H9 (cell line): ENCODE data around the gene IFRD2. TPM values are rescaled to one million over a fixed set of nuclear protein-coding genes. Genes with fewer than 3 reads are reported as not detected.

Experiments used
- DNase-seq: peaks from one replicate; pipeline ENCODE4 v3.0.0-alpha.2; 2017
- H2AFZ ChIP-seq: one replicate; pipeline ENCODE4 v1.6.1; 2013; ENCODE audit warnings: mild to moderate bottlenecking, low read length, control low read depth, moderate library complexity
- H2AK5ac ChIP-seq: 2 replicates; pipeline ENCODE4 v1.6.1; 2013; ENCODE audit warnings: low read length, control low read depth, mixed read lengths; ENCODE audit not compliant: insufficient read length
- H2BK120ac ChIP-seq: one replicate; pipeline ENCODE4 v1.6.1; 2013; ENCODE audit warnings: low read depth, mild to moderate bottlenecking, low read length, control low read depth, inconsistent platforms; ENCODE audit not compliant: poor library complexity, severe bottlenecking
- H2BK12ac ChIP-seq: 2 replicates; pipeline ENCODE4 v1.6.1; 2013; ENCODE audit warnings: low read length, control low read depth, mixed read lengths, low read depth; ENCODE audit not compliant: insufficient read length
- H2BK15ac ChIP-seq: 2 replicates; pipeline ENCODE4 v1.6.1; 2013; ENCODE audit warnings: low read depth, low read length, control low read depth
- H2BK20ac ChIP-seq: one replicate; pipeline ENCODE4 v1.6.1; 2013; ENCODE audit warnings: low read depth, mild to moderate bottlenecking, low read length, control low read depth, inconsistent platforms; ENCODE audit not compliant: poor library complexity, severe bottlenecking
- H2BK5ac ChIP-seq: 2 replicates; pipeline ENCODE4 v1.6.1; 2013; ENCODE audit warnings: low read length, control low read depth, mixed read lengths; ENCODE audit not compliant: insufficient read length
- H3K14ac ChIP-seq: 2 replicates; pipeline ENCODE4 v1.6.1; 2013; ENCODE audit warnings: low read length, control low read depth; ENCODE audit not compliant: insufficient read depth
- H3K18ac ChIP-seq: 2 replicates; pipeline ENCODE4 v1.6.1; 2013; ENCODE audit warnings: low read depth, mild to moderate bottlenecking, mixed read lengths, low read length, control low read depth; ENCODE audit not compliant: insufficient read length
- H3K23ac ChIP-seq: 2 replicates; pipeline ENCODE4 v1.6.1; 2013; ENCODE audit warnings: low read length, control low read depth, mixed read lengths, low read depth; ENCODE audit not compliant: insufficient read length
- H3K23me2 ChIP-seq: 2 replicates; pipeline ENCODE4 v1.6.1; 2013; ENCODE audit warnings: low read depth, mild to moderate bottlenecking, mixed read lengths, low read length, control low read depth; ENCODE audit not compliant: insufficient read length, poor library complexity, severe bottlenecking
- H3K27ac ChIP-seq: 2 replicates; pipeline ENCODE4 v1.5.1; 2013; ENCODE audit warnings: low read length, control low read depth, mixed read lengths, low read depth; ENCODE audit not compliant: insufficient read length
- H3K27me3 ChIP-seq: 2 replicates; pipeline ENCODE4 v1.6.1; 2013; ENCODE audit warnings: low read length, control low read depth, inconsistent platforms; ENCODE audit not compliant: insufficient read depth
- H3K4ac ChIP-seq: 2 replicates; pipeline ENCODE4 v1.6.1; 2013; ENCODE audit warnings: low read depth, mild to moderate bottlenecking, control low read depth, inconsistent platforms, low read length, moderate library complexity
- H3K4me1 ChIP-seq: 2 replicates; pipeline ENCODE4 v1.6.1; 2013; ENCODE audit warnings: low read length, control low read depth, inconsistent platforms; ENCODE audit not compliant: insufficient read depth
- H3K4me2 ChIP-seq: 2 replicates; pipeline ENCODE4 v1.6.1; 2013; ENCODE audit warnings: low read length, control low read depth, mixed read lengths; ENCODE audit not compliant: insufficient read length, insufficient read depth
- H3K56ac ChIP-seq: 2 replicates; pipeline ENCODE4 v1.6.1; 2013; ENCODE audit warnings: low read depth, mild to moderate bottlenecking, mixed read lengths, low read length, control low read depth; ENCODE audit not compliant: insufficient read length
- H3K79me1 ChIP-seq: 2 replicates; pipeline ENCODE4 v1.6.1; 2013; ENCODE audit warnings: low read depth, mild to moderate bottlenecking, moderate library complexity, low read length, control low read depth, inconsistent platforms; ENCODE audit not compliant: insufficient read depth, poor library complexity, severe bottlenecking
- H3K79me2 ChIP-seq: 2 replicates; pipeline ENCODE4 v1.6.1; 2013; ENCODE audit warnings: low read length, control low read depth, inconsistent platforms; ENCODE audit not compliant: insufficient read depth
- H3K9ac ChIP-seq: 2 replicates; pipeline ENCODE4 v1.6.1; 2013; ENCODE audit warnings: low read length, control low read depth, mixed read lengths; ENCODE audit not compliant: insufficient read length; ENCODE audit errors: extremely low read depth
- H3K9me3 ChIP-seq: one replicate; pipeline ENCODE4 v1.6.1; 2013; ENCODE audit warnings: low read depth, low read length, inconsistent platforms; ENCODE audit not compliant: control insufficient read depth
- H3T11ph ChIP-seq: one replicate; pipeline ENCODE4 v1.6.1; 2013; ENCODE audit warnings: mild to moderate bottlenecking, low read length, control low read depth, inconsistent platforms
- H4K20me1 ChIP-seq: one replicate; pipeline ENCODE4 v1.6.1; 2013; ENCODE audit not compliant: control insufficient read depth, insufficient read length, insufficient read depth
- H4K5ac ChIP-seq: 2 replicates; pipeline ENCODE4 v1.6.1; 2013; ENCODE audit warnings: low read depth, mild to moderate bottlenecking, mixed read lengths, low read length, control low read depth; ENCODE audit not compliant: insufficient read length
- H4K8ac ChIP-seq: replicated peaks from 2 replicates; pipeline ENCODE4 v1.6.1; 2013; ENCODE audit warnings: low read length, control low read depth, mixed read lengths, low read depth; ENCODE audit not compliant: insufficient read length
- H4K91ac ChIP-seq: 2 replicates; pipeline ENCODE4 v1.6.1; 2013; ENCODE audit warnings: low read depth, mild to moderate bottlenecking, moderate library complexity, mixed read lengths, low read length, control low read depth; ENCODE audit not compliant: insufficient read length
- H3K27ac Mint-ChIP-seq, 3 experiments: 2 replicates in 2 of 3; 3 replicates in 1 of 3; pipeline ENCODE4 v1.8.0; 2020 to 2021; ENCODE audit warnings: mixed read lengths in 3 of 3, mild to moderate bottlenecking in 1 of 3, moderate library complexity in 1 of 3
- H3K27me3 Mint-ChIP-seq: 2 replicates; pipeline ENCODE4 v1.8.0; 2021; ENCODE audit warnings: low read depth, mild to moderate bottlenecking, moderate library complexity, mixed read lengths
- H3K36me3 Mint-ChIP-seq, 3 experiments: 2 replicates in 2 of 3; 3 replicates in 1 of 3; pipeline ENCODE4 v1.8.0; 2020 to 2021; ENCODE audit warnings: low read depth in 3 of 3, mixed read lengths in 3 of 3; ENCODE audit not compliant: insufficient read depth in 1 of 3
- H3K4me1 Mint-ChIP-seq, 2 experiments: 2 replicates each; pipeline ENCODE4 v1.8.0; 2020; ENCODE audit warnings: mixed read lengths in 2 of 2
- H3K4me3 Mint-ChIP-seq, 2 experiments: 2 replicates in 1 of 2; 3 replicates in 1 of 2; pipeline ENCODE4 v1.8.0; 2020 to 2021; ENCODE audit warnings: mild to moderate bottlenecking in 2 of 2, mixed read lengths in 2 of 2, moderate library complexity in 1 of 2
- H3K9me3 Mint-ChIP-seq, 2 experiments: 2 replicates in 1 of 2; 3 replicates in 1 of 2; pipeline ENCODE4 v1.8.0; 2020; ENCODE audit warnings: mild to moderate bottlenecking in 2 of 2, mixed read lengths in 2 of 2, moderate library complexity in 1 of 2
- CTCF ChIP-seq: fragments of 200-600 bp; sonication (generic); conservative IDR thresholded peaks from 3 replicates; pipeline ENCODE4 v1.8.0; 2021; ENCODE audit warnings: antibody characterized with exemption, mild to moderate bottlenecking
- WGBS: extraction: QIAGEN DNeasy Blood & Tissue Kit; methylation state at CpG from one replicate; pipeline ENCODE4 v1.1.7; 2013; ENCODE audit warnings: missing lambda C conversion rate, low lambda C conversion rate, mixed read lengths; ENCODE audit not compliant: insufficient read length; ENCODE audit errors: extremely low coverage; 5-methylcytosine and 5-hydroxymethylcytosine counted together
- total RNA-seq: library from RNA; stranded (reverse); gene quantifications from 2 replicates; pipeline ENCODE4 v1.2.1, GENCODE V29; 2021

Gene IFRD2
- total RNA-seq, 1 experiment from 2014 or later = 109 TPM

GRCh38 chr3:50296721-50297383, 4.6 kb upstream of the IFRD2 start:
- H2AFZ ChIP-seq = no peak overlapping the region
- H3K9me3 ChIP-seq = no peaks in the 10 kb centered on the region
- H3K4me3 Mint-ChIP-seq = no peak overlapping the region
- no peak overlapping the region for H3K9ac ChIP-seq
- no peaks in the 10 kb centered on the region for H3K4me1 ChIP-seq
- no peak overlapping the region for H4K91ac ChIP-seq
- H2BK5ac ChIP-seq = no peak overlapping the region
- H4K8ac ChIP-seq = no peak overlapping the region
- no CpG with 5 or more reads among the region's 18 CpGs for WGBS
- H2BK120ac ChIP-seq = no peak overlapping the region
- no peaks in the 10 kb centered on the region for H3K27me3 Mint-ChIP-seq
- no peak for TF ChIP-seq CTCF
- H3K79me1 ChIP-seq = no peaks in the 10 kb centered on the region
- H3K23me2 ChIP-seq = peaks cover 6% of the 10 kb centered on the region
- H3K27ac Mint-ChIP-seq = no peak overlapping the region
- H4K20me1 ChIP-seq = no peaks in the 10 kb centered on the region
- H4K5ac ChIP-seq = no peak overlapping the region
- no peaks in the 10 kb centered on the region; a peak in 1 of 5 replicates for H3K9me3 Mint-ChIP-seq
- DNase-seq = no peak
- no peak overlapping the region for H2BK15ac ChIP-seq
- no peak overlapping the region for H3T11ph ChIP-seq
- H2BK20ac ChIP-seq = no peak overlapping the region
- no peaks in the 10 kb centered on the region for H3K27me3 ChIP-seq
- no peak overlapping the region for H2BK12ac ChIP-seq
- peaks cover 22 to 23% of the 10 kb centered on the region in 2 experiments for H3K4me1 Mint-ChIP-seq
- H3K14ac ChIP-seq = no peak overlapping the region
- H3K4ac ChIP-seq = no peak overlapping the region
- no peak overlapping the region for H3K27ac ChIP-seq
- H3K56ac ChIP-seq = no peak overlapping the region
- no peak overlapping the region for H3K23ac ChIP-seq
- H3K79me2 ChIP-seq = no peaks in the 10 kb centered on the region; the same call in 1 of the 2 replicates
- no peak overlapping the region for H3K18ac ChIP-seq
- H3K36me3 Mint-ChIP-seq = peaks cover 0 to 8% (median 1%) of the 10 kb centered on the region in 3 experiments; a peak in 1 of 7 replicates
- H2AK5ac ChIP-seq = no peak overlapping the region
- no peak overlapping the region for H3K4me2 ChIP-seq
